HuH-7 (cell line): ENCODE measurements around the gene ST3GAL2.
A peak's percentile ranks its signal among the peaks of the same experiment; 100 is the strongest.

ENCODE experiments used
- DNase-seq: peaks from one replicate; pipeline ENCODE4 v3.0.0; 2011; ENCODE audit warnings: low spot score

Gene ST3GAL2

DNA sequence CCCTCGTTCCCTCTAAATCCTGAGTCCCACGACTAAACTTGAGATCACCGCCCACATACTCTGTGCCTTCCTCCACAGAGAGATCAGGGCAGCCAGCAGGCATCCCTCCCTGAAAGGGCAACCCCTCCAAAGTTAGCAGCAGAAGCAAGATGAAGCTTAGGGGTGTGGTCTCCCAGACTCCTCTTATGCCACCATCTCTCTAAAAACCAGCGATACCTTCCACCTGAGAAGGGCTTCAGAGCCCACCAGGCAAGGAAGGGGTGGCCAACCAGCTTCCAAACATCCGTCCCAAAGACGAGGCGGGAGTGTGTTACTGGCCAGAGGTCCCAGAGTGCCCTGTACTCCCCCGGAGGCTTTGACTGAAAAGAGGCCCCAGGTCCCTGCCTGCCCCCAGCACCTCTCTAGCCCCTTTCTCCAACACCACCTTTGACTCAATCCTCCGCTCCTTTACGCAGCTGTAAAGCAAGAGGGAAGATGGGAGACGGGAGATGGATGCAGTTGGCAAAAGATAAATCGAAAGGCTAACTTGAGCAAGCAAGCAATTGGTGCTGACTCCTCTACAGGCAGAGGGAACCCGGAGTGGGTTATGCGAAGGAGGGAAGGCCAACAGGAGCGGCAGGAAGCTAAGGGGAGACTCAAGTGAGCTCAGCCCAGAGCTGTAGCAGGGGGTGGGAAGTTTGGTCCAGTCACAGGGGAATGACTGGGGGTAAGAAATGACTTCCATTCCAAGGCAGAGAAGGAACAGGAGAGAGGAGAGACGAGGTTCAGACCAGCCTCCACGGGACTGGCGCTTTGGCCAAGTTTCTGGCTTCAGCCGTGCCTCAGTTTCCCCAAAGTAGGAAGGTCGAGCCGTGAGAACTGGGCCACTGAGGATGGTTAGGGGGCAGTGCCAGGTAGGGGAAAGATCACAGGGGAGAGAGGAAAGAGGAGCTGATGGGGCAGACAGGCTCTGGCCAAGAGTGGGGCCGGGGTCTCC is 1.0 kb downstream of the ST3GAL2 start:
- DNase-seq: no peak

DNA sequence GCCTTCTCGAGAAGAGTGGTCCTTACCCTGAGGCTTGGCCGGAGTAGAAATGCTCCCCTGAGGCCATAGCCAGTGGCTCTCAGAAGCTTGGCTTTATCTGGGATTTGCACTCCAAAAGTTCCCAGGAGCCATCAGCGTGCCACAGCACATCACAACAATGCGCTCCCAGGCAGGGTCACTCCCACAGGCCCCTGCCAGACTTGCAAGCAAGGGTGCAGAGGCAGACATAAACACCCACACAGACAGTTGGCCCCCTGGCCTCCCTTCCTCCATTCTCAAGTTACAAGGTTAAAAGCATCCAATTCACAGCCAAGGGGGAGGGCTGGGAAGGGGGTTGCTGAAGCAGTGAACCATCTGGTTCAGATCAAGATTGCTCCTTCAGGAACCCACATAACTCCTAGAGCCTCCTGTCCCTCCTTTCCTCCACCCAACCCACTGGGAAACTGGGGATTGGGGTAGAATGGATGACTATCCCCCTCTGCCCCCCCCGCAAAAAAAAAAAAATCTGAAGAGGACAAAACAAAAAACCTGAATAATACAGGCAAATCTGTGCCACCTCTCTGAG is 1.8 kb downstream of the ST3GAL2 start:
- DNase-seq: peak; percentile 65

DNA sequence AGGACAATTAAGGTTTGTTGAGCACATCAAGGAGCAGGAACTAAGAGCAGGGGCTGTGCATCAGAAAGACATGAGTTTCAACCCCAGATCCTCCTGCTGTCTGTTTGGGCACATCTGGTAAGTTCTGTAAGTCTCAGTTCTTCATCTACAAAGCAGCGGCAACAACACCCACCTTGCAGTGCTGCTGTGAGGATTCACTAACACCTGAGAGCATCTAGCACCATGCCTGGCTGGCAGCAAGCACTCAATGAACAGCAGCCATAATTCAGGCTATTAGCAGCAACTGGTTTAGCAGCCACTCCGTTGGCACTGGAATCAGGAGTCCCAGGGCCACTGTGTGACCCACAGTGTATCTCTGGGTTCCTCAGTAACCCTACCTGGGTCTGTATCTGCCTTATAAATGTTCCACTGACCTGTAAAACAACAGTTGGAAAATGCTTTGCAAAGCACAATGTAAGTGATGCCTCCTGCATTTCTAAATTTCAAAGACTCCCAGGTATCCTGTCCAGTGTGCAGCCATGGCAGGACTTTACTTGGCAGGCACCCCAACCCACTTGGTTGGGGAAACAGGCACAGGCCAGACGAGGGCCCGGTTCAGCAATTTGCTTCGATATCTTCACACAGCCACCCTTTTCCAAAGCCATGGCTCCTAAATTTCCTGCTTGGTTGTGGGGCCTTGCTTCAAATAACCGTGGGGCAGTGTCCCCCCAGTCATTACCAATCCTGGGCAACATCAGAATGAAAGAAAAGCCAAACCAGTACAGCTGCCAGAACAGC is 4.2 kb downstream of the ST3GAL2 start:
- no peak for DNase-seq

DNA sequence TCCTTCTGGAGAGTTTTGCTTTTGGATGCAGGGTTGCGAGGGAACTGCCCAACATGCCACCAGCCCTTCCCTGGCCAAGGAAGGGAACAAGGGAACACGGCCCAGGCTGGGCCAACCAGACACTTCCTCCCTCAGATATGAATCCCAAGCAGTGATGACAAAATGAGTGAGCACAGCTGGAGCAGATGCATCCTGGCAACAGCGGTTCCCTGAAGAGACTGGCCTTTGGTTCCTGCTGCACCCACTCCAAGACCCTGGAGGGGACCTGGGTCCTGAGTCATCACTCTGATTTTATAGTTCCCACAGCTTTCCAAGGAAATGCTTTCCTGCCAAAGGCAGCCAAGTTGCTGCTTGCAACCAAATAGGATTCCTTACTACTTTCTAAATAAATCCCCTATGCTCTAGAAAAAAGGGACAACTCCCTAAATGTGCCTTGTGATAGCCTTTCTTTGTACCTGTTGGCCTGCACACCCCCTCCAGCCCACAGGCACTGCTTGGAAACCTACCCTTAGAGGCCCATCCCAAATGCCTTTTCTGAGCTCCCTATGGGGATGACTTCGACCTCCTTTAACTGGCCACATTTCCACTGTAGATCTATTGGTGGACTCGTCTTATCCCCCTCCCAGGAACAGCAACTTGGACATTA is 5.3 kb downstream of the ST3GAL2 start:
- no peak for DNase-seq

DNA sequence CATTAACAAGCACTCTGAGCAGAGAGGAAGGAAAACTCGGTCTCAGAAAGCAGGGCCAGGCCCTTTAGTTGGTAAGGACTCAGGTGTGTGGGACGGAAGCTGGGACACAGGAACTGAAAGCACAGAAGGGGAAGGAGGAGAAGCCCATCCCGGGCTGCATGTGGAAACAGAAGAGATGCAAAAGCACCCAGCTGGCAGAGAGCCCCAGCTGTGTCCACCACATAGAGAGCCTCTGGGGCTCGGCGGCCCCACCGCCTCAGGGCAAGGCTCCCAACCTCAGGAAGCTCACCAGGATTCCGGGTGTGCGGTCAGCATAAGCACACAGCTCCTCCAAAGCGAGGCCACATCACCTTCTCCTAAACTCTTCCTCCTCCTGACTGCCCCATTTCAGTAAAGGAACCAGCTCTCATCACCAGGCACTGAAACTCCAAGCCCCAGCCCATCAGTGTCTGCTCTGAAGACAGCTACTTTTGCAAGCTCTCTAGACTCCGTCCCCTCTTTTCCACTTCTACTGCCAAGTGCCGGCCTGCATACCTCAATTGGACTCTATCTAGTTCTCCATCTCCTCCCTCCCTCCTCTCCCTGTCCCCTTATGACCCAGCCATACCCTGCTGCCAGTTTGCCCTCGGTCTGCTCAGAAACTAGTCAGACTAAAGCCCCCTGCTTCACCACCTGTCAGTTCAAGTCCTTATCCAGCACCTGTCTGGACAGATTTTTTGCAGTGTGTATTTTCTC is 6.0 kb downstream of the ST3GAL2 start:
- no peak for DNase-seq

DNA sequence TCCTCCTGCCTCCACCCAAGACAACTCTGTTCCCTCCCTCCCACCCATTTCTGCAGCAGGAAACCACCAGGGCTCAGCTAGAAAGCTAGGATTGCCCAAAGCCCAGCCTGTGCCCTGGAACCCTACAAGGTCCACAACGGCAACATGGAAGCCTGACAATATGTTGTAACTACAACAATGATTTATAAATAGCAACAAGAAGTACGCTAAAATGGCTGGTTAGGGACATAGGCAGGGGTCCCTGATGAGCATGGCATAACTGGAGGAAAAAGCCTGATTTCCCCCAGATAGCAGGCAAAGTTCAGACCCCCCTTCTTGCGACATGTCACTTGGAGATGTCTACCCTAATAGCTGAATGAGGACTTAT is 6.6 kb downstream of the ST3GAL2 start:
- DNase-seq: no peak

DNA sequence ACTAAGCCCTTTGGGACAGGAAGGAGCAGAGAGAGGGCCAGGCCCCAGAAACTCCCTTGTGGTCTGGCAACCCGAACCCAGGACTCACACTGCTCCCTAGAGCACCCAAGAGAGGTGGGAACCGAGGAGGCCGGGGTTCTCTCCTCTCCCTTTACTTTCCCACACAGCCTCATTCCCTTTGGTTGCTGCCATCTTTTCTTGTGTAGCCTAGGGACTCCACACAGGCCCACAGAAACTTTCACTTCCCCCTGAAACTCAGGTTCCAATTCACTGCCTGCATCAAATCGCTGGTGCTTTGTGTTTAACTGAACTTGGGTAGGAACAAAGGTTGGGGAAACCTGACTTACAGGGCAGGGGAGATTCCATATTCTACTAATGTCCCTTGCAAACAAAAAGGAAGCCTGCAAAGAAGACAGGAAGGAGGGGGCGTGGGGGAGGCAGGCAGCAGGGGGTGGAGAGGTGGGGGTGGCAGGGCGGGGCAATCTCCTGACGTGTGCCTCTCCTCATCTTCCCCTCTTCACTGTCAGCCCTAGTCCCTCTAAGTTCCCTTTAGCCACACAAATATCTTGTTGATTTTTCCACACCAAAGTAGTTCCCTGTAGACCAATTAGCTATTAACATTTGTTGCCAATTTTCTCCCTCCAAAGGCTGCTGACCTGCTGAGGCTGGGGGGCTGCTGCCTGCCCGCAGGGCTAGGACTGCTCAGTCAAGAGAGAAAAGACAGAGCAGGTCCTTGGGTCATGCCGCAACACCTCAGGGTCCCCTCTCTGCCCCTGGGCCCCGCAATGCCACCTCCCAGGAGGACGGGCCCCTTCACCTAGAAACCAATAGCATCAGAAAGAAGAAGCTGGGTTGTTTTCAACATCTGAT is 8.0 kb downstream of the ST3GAL2 start:
- no peak for DNase-seq

DNA sequence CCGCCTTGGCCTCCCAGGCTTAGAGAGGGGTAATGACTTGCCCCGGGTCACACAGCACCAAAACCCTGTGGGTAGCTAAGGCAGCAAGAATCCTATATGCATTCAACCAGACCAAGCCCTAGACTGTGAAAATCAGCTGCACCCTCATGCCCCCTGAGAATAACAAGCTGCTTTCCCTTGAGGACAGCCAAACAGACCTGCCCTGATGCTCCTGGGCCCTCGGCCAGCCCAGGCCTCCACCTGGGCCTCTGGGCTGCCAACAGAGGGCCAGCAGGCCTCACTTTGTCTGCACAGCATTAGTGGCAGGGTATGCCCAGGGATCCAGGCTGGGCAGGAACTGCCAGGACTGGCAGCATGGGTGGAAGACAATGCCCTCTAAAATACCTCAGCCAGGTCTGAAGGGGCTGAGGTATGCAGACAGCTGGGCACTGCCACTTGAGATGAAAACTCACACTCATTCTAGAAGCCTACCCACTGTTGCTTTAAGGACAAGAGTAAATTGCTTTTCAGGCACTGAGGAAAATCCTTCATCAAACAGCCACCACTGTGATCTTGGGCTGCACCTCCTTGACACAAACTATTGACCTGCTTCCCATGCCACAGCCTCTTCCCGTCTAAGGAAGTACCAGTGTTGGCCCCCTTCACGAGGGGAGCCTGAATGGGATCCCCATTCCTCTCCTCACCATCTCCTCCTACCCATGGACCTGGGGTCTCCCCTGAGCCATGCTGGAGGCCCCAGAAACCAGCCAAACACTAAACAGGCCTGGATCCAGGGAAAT is 8.8 kb downstream of the ST3GAL2 start:
- DNase-seq: no peak

DNA sequence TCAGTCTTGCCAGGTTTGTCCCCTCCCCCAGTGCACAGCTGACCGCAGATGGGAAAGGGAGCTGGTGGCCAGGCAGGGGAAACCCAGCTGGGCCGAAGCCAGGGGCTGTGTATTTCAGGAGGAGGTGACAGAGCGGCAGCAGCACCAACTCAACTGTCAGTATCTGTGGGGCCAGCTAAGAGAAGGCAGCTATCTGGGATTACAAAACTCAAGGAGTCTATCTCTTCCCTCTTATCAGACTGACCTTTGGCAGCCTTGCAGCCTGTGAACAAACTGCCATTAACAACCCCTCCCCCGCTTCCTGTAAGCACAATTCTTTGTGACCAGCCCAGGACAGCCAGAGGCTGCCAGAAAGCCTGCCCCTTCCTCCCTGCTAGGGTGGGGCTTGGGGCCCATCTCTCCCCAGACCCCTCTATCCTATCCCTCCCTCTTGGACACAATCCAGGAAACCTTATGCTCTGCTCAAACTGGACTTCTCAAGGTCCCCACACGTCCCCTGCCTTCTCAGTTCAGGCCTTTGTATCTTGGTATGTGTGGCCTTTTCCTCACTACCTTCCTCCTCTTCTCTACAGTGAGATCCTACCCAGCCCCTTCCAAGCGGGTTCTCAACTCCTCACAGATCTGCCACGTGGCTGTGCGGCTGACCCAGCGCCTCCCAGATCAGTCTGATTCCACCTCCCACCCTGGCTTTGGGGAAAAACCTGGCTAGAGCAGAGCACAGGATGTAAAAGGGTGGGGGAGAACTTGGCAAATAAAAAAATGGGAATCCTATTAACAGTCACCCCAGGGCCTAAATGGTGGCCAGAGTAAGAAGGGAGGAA is 10.5 kb downstream of the ST3GAL2 start:
- peak; percentile 91 for DNase-seq

DNA sequence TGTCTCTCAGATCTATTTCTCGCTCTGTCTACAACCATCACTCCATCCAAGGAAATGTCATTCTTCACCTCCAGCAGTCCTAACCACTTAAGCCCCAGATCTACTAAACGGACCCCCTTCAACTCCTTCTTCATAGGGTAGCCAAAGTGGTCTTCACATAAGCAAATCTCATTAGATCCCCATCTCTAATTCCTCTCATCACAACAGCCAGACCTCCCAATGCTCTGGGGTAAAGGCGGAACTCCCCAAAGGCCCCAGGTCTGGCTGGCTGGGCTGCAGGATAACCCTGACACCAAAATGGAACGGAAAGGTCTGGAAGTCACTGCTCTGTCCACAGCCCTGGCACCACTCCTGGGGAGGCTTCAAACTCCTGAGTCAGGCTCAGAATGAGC is 11.1 kb downstream of the ST3GAL2 start:
- no peak for DNase-seq

DNA sequence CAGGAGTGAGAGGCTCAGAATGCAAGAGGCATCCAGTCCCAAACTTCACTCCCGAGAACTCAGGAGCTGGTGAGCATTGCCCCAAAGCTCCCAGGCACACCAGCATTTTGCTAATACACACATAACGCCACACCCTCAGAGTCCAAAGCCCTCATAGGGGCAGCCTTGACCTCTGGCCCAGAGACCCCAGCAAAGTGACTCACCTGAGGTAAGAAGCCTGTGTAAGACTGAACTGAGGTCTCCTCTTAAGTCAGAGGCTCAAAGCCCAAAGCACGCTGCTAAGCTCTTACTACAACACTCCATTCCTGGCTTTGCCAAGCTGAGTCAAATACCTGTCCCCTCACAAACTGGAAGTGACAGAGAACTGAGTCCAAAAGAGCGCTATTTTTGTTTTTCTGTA is 16.4 kb downstream of the ST3GAL2 start:
- no peak for DNase-seq

DNA sequence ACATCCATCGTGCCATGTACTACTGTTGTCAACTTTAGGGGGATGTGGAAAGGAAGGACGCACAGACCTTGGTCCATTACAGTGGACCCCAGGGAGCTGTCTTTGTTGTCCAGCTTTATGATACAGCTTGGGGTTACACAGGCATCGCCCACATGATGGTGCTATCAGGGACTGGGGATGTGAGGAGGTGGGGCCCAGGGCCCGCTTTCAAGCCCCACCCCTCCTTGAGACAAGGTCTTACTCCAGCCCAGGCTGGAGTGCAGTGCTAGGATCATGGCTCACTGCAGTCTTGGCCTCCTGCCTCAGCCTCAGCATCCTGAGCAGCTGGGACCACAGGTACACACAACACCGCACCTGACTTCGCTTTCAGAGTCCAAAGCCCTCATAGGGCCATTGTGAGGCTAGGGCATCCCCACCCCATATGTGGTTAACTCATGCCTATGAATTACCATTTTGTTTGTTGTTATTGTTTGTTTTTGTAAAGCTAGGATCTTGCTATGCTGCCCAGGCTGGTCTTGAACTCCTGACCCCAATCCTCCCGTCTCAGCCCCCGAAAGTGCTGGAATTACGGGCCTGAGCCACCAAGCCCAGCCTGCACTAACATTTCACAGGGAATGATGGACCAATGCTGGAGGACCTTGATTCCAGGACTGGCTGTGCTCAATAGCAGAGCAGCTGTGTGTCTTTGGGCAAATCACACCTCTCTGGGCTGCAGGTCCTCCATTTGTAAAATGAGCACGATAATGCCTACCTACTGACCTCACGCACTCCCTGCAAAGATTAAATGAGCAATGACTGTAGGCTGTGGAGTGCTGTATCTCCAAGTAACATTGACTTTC is 17.2 kb downstream of the ST3GAL2 start:
- DNase-seq: no peak

DNA sequence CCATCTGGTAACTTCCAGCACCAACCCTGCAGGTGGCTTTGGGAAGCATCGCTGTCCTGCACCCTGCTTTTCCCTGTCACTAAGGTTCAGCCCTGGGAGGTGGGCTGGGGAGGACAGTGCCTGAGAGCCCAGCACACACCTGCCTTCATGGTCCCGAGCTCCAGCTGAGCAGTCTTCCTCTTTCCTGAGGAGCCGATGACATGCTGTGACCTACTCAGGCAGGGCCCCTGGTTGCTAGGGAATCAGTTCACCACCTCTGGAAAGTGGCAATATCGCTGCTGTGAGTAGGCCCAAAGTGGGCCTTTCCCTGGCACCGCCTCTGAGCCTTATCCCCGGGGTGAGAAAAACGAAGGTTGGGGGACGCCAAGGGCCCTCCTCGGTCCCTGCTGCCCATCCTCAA is 17.9 kb downstream of the ST3GAL2 start:
- DNase-seq: no peak

DNA sequence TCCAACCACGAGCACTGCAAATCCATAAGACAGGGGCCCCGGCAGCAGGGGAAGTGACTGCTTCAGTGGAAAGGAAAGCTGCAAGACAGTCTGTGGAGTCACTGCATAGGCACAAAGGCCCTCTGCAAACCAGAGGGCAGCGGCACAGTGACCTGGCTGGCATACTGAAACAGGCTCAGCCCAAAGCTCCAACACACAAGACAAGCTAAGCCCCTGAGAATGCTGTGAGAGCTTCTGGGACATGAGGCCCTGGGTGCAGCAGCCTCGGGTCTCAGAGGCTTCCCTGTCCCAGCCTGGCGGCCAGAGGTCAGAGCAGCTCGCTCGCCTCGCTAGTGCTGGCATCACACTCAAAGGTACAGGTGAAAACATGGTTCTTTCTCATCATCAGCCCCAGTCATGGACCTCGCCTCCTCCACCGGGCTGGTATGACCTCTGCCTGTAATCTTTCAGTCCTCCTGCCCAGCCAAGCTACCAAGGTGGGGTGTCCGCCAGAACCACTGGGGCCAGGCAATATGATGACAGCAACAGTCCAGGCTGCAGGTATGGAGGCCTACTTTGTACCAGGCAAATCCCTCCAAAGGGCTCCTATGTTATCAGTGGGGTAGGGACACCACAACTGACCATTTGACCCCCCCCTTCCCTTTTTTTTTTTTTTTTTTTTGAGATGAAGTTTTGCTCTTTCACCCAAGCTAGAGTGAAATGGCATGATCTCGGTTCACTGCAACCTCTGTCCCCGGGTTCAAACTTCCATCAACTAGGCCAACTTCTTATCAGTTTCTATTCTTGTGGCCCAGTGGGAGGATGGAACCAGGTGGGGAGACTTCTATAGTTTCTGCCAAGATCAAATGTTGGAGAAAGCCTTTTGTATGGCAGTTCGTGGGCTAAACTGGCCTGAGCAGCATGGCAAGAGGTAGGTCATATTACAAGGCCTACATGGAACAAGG is 19.2 kb downstream of the ST3GAL2 start:
- no peak for DNase-seq

DNA sequence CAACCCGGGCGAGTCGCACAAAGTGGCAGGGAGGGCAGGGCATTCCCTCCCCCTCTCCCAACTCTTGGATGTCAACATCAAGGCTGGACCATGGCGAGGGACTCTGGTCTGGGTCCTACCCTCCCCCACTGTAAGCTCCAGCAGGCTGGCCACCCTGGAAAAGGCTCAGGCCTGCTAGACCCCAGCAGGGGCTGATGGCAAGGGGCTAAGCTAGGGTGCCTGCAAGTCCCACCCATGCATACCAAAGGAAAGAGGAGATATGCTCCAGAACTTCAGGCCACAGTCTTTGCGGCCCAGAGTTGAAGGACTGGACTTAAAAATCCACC is 19.9 kb downstream of the ST3GAL2 start:
- no peak for DNase-seq

DNA sequence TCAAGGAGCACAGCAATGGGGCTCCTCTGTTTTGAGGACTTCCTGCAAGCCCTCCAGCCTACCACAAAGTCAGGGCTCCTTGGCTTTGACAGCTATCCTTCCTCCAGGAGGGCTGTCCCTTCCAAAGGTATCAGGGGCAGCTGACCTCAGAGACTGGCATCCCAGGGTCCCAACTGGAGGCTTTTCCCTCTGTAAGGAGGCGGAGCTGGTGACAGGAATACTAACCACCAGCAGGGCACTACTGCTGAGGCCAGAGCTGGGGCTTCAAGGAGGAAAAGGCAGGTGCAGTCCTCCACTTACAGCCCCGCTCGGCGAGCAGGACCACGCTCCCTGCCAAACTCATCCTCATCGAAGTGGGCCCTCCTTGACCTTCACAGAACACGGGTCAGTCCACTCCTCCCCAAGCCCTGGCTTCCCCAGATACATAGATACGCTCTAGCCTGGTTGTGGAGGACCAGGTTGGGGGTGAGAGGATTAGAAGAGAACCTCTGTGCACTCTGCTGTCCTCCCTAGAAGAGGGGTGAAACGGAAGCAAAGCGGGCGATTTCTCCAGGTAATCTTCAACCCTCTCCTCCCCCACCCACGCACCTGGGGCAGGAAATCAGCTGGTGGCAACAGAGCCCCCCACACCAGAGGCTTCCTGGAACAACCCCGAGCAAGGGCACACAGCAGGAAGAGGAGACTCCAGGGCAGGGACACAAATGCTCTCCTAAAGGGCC is 20.5 kb downstream of the ST3GAL2 start:
- no peak for DNase-seq
